ENCODE data around the gene BLVRB. TPM values are rescaled to one million over a fixed set of nuclear protein-coding genes. Genes with fewer than 3 reads are reported as not detected.

The BLVRB gene
- total RNA-seq, 1 experiment from 2014 or later: 204 TPM

GRCh38 chr19:40452016-40452415 is 13.5 kb downstream of the BLVRB start:
- POLR2A ChIA-PET (ENCODE audit: unreplicated experiment): no interaction called here
- intact Hi-C loops (cut with micrococcal nuclease; ENCODE audit: unreplicated experiment): no loop called here
- no TSS peak for BruUV-seq (replicated peaks)

GRCh38 chr19:40450664-40451063 is 14.9 kb downstream of the BLVRB start:
- POLR2A ChIA-PET (ENCODE audit: unreplicated experiment): interaction anchor here (0.6 kb wide), 1 partner anchor 28 kb away, joined by 6 read pairs; no protein-coding TSS in a partner anchor
- no peak for TF ChIP-seq EZH2 (IDR thresholded peaks at IDR 0.05; ENCODE audit: low read depth)
- no peak for TF ChIP-seq CTCF (conservative IDR thresholded peaks at IDR 0.05)
- H3K27ac ChIP-seq: no peak overlapping the region
- no peak overlapping the region for H3K4me3 ChIP-seq
- H2AFZ ChIP-seq: no peak overlapping the region
- H3K9me3 ChIP-seq (ENCODE audit: insufficient read depth, low read depth): no peaks in the 10 kb centered on the region
- H3K79me2 ChIP-seq (ENCODE audit: low read depth): no peaks in the 10 kb centered on the region
- intact Hi-C loops (cut with micrococcal nuclease; ENCODE audit: unreplicated experiment): no loop called here
- no TSS peak for BruUV-seq (replicated peaks)
- 0 out of 2 replicates have a peak, but pooled peaks cover 6% of the 10 kb centered on the region for H3K36me3 ChIP-seq (ENCODE audit: low read depth)
- H3K4me1 ChIP-seq (replicated peaks; ENCODE audit: insufficient read depth): no peaks in the 10 kb centered on the region
- H3K27me3 ChIP-seq (ENCODE audit: insufficient read depth, low read depth): no peaks in the 10 kb centered on the region
- CTCF ChIA-PET: interaction anchor here (0.6 kb wide), 1 partner anchor 298 kb away, joined by 16 read pairs; no protein-coding TSS in a partner anchor
- H3F3A ChIP-seq (ENCODE audit: insufficient read depth, low read depth): peaks cover 13% of the 10 kb centered on the region; the same call in 1 of the 2 replicates
- DNase-seq: no peak
- H4K20me1 ChIP-seq (ENCODE audit: insufficient read depth): no peaks in the 10 kb centered on the region
- no peaks in the 10 kb centered on the region for H3K9me2 ChIP-seq (ENCODE audit: insufficient read depth)
- H3K4me2 ChIP-seq: no peak overlapping the region

More at GRCh38 chr19:40452016-40452415, 13.5 kb downstream of the BLVRB start:
- Histone ChIP-seq H3K4me1 (replicated peaks; ENCODE audit: insufficient read depth) (no peaks in the 10 kb centered on the region), H3F3A (ENCODE audit: insufficient read depth, low read depth) (0 out of 2 replicates have a peak, but pooled peaks cover 7% of the 10 kb centered on the region), H3K79me2 (ENCODE audit: low read depth) (no peaks in the 10 kb centered on the region), H3K36me3 (ENCODE audit: low read depth) (0 out of 2 replicates have a peak, but pooled peaks cover 6% of the 10 kb centered on the region), H3K4me2 (no peak overlapping the region), H3K4me3 (no peak overlapping the region), H4K20me1 (ENCODE audit: insufficient read depth) (no peaks in the 10 kb centered on the region), H3K27me3 (ENCODE audit: insufficient read depth, low read depth) (no peaks in the 10 kb centered on the region), H3K9me3 (ENCODE audit: insufficient read depth, low read depth) (no peaks in the 10 kb centered on the region), H3K9me2 (ENCODE audit: insufficient read depth) (no peaks in the 10 kb centered on the region), H3K27ac (no peak overlapping the region), H2AFZ (no peak overlapping the region)
- no peak for TF ChIP-seq CTCF (conservative IDR thresholded peaks at IDR 0.05)
- TF ChIP-seq EZH2 (IDR thresholded peaks at IDR 0.05; ENCODE audit: low read depth): no peak
- no peak for DNase-seq
- CTCF ChIA-PET: interaction anchor here (0.6 kb wide), 2 partner anchors 146 to 194 kb away, joined by 3 to 5 read pairs; no protein-coding TSS in a partner anchor

GRCh38 chr19:40449506-40449905 is 16.0 kb downstream of the BLVRB start:
- Histone ChIP-seq H2AFZ (no peak overlapping the region), H3F3A (ENCODE audit: insufficient read depth, low read depth) (peaks cover 21% of the 10 kb centered on the region; the same call in 1 of the 2 replicates), H3K36me3 (ENCODE audit: low read depth) (0 out of 2 replicates have a peak, but pooled peaks cover 6% of the 10 kb centered on the region), H3K27me3 (ENCODE audit: insufficient read depth, low read depth) (no peaks in the 10 kb centered on the region), H3K79me2 (ENCODE audit: low read depth) (no peaks in the 10 kb centered on the region), H4K20me1 (ENCODE audit: insufficient read depth) (no peaks in the 10 kb centered on the region), H3K4me1 (replicated peaks; ENCODE audit: insufficient read depth) (peaks cover 4% of the 10 kb centered on the region; the same call in 1 of the 2 replicates), H3K9me2 (ENCODE audit: insufficient read depth) (no peaks in the 10 kb centered on the region), H3K27ac (no peak overlapping the region), H3K9me3 (ENCODE audit: insufficient read depth, low read depth) (no peaks in the 10 kb centered on the region), H3K4me2 (no peak overlapping the region), H3K4me3 (no peak overlapping the region)
- intact Hi-C loops (cut with micrococcal nuclease; ENCODE audit: unreplicated experiment): no loop called here
- no peak for TF ChIP-seq CTCF (conservative IDR thresholded peaks at IDR 0.05)
- TF ChIP-seq EZH2 (IDR thresholded peaks at IDR 0.05; ENCODE audit: low read depth): no peak
- no TSS peak for BruUV-seq (replicated peaks)
- CTCF ChIA-PET: no interaction called here
- POLR2A ChIA-PET (ENCODE audit: unreplicated experiment): no interaction called here
- DNase-seq: no peak

All from PC-9 (cell line).